Natural killer cell treated with Interleukin-12 subunit alpha and Interleukin-12 subunit beta and Interleukin-15 and Interleukin-18, amount 100 ng/mL, for 72 hours (primary cell): ENCODE results near the gene ACBD6. TPM values are rescaled to one million over a fixed set of nuclear protein-coding genes. Genes with fewer than 3 reads are reported as not detected.
"Not testable (repeated sequence)": the region's sequence is repeated elsewhere in the genome, so short reads cannot be mapped to it uniquely, and the experiment has no call there.

Experiments
- ATAC-seq, 2 donors: fragments of 150-1000 bp; cut with Tn5 transposase in 1 of 2; sonication (Bioruptor Pico), chemical (Tn5 transposase) in 1 of 2; 2 replicates each; pipeline ENCODE4 v1.10.0; 2021
- DNase-seq: peaks from one replicate; pipeline ENCODE4 v3.0.0; 2022; ENCODE audit warnings: low spot score
- H3K27ac Mint-ChIP-seq, 2 donors: 1 replicate in 1 of 2; 2 replicates in 1 of 2; pipeline ENCODE4 v1.8.0; 2022; ENCODE audit warnings: mixed read lengths in 2 of 2, mild to moderate bottlenecking in 1 of 2, moderate library complexity in 1 of 2
- H3K27me3 Mint-ChIP-seq, 2 donors: 1 replicate in 1 of 2; 2 replicates in 1 of 2; pipeline ENCODE4 v1.8.0; 2022; ENCODE audit warnings: mixed read lengths in 2 of 2
- H3K36me3 Mint-ChIP-seq: one replicate; pipeline ENCODE4 v1.8.0; 2022; ENCODE audit warnings: mixed read lengths
- H3K4me1 Mint-ChIP-seq, 2 donors: 1 replicate in 1 of 2; 2 replicates in 1 of 2; pipeline ENCODE4 v1.8.0; 2022; ENCODE audit warnings: low read depth in 2 of 2, mixed read lengths in 2 of 2, mild to moderate bottlenecking in 1 of 2
- H3K4me3 Mint-ChIP-seq: one replicate; pipeline ENCODE4 v1.8.0; 2022; ENCODE audit warnings: mixed read lengths
- H3K9me3 Mint-ChIP-seq: 2 replicates; pipeline ENCODE4 v1.8.0; 2022; ENCODE audit warnings: mixed read lengths
- total RNA-seq, 2 donors: library from RNA; stranded (reverse); gene quantifications; one replicate each; pipeline ENCODE4 v1.2.3, GENCODE V29; 2022

Gene ACBD6
- total RNA-seq, 2 donors from 2014 or later, result 32.0 to 53.7 TPM

GRCh38 chr1:180444522-180444921 lies 57.9 kb downstream of the ACBD6 start:
- ATAC-seq, result no peak
- Mint-ChIP-seq H3K4me3 (no peak overlapping the region), H3K9me3 (no peaks in the 10 kb centered on the region), H3K36me3 (peaks cover 4% of the 10 kb centered on the region), H3K4me1 (peaks cover 0 to 3% of the 10 kb centered on the region in 2 donors), H3K27me3 (no peaks in the 10 kb centered on the region), H3K27ac (no peak overlapping the region)
- DNase-seq, result no peak

GRCh38 chr1:180440335-180440734 lies 62.0 kb downstream of the ACBD6 start:
- no peak for ATAC-seq
- Mint-ChIP-seq H3K4me3 (no peak overlapping the region), H3K27me3 (no peaks in the 10 kb centered on the region), H3K4me1 (no peaks in the 10 kb centered on the region), H3K36me3 (peaks cover 4% of the 10 kb centered on the region), H3K27ac (no peak overlapping the region), H3K9me3 (no peaks in the 10 kb centered on the region)
- DNase-seq, result no peak

GRCh38 chr1:180435566-180435965 lies 66.8 kb downstream of the ACBD6 start:
- Mint-ChIP-seq H3K36me3 (no peaks in the 10 kb centered on the region), H3K4me3 (no peak overlapping the region), H3K9me3 (no peaks in the 10 kb centered on the region), H3K4me1 (peaks cover 6 to 20% of the 10 kb centered on the region in 2 donors), H3K27ac (no peak overlapping the region), H3K27me3 (no peaks in the 10 kb centered on the region)
- DNase-seq (no peak), ATAC-seq (no peak)

- no peak for DNase-seq
- Mint-ChIP-seq H3K27ac (no peak overlapping the region), H3K36me3 (no peaks in the 10 kb centered on the region), H3K4me1 (peaks cover 11 to 24% of the 10 kb centered on the region in 2 donors), H3K27me3 (no peaks in the 10 kb centered on the region), H3K4me3 (no peak overlapping the region), H3K9me3 (no peaks in the 10 kb centered on the region)
- ATAC-seq, result no peak
These were observed 68.5 kb downstream of the ACBD6 start for GRCh38 chr1:180433873-180434272.

GRCh38 chr1:180431683-180432082 lies 70.7 kb downstream of the ACBD6 start:
- Mint-ChIP-seq H3K36me3 (no peaks in the 10 kb centered on the region), H3K9me3 (no peaks in the 10 kb centered on the region), H3K27me3 (no peaks in the 10 kb centered on the region), H3K27ac (no peak overlapping the region), H3K4me3 (no peak overlapping the region), H3K4me1 (peaks cover 19 to 28% of the 10 kb centered on the region in 2 donors)
- no peak for ATAC-seq
- DNase-seq, result no peak

- ATAC-seq, result peak; percentile 62 to 79
- H3K9me3 Mint-ChIP-seq, result no peaks in the 10 kb centered on the region
- H3K27ac Mint-ChIP-seq, result peak overlapping the region; percentile 9 to 23
- H3K36me3 Mint-ChIP-seq, result no peaks in the 10 kb centered on the region
- DNase-seq, result no peak
- peaks cover 27 to 32% of the 10 kb centered on the region in 2 donors for H3K4me1 Mint-ChIP-seq
- H3K27me3 Mint-ChIP-seq, result no peaks in the 10 kb centered on the region
- peak overlapping the region; percentile 14 for H3K4me3 Mint-ChIP-seq
These were observed 73.3 kb downstream of the ACBD6 start for GRCh38 chr1:180428782-180429695.

- no peak for ATAC-seq
These were observed 76.4 kb downstream of the ACBD6 start for GRCh38 chr1:180425952-180426351.

GRCh38 chr1:180424848-180425457 lies 77.4 kb downstream of the ACBD6 start:
- no peak overlapping the region for H3K27ac Mint-ChIP-seq
- DNase-seq (no peak), ATAC-seq (no peak)
- peaks cover 11% of the 10 kb centered on the region for H3K36me3 Mint-ChIP-seq
- no peaks in the 10 kb centered on the region for H3K9me3 Mint-ChIP-seq
- no peaks in the 10 kb centered on the region for H3K27me3 Mint-ChIP-seq
- no peak overlapping the region for H3K4me3 Mint-ChIP-seq
- peaks cover 22 to 27% of the 10 kb centered on the region in 2 donors for H3K4me1 Mint-ChIP-seq

More at GRCh38 chr1:180425952-180426351, 76.4 kb downstream of the ACBD6 start:
- Mint-ChIP-seq H3K36me3 (peaks cover 11% of the 10 kb centered on the region), H3K4me1 (peaks cover 19 to 23% of the 10 kb centered on the region in 2 donors), H3K27me3 (no peaks in the 10 kb centered on the region), H3K4me3 (no peak overlapping the region), H3K9me3 (no peaks in the 10 kb centered on the region), H3K27ac (no peak overlapping the region)
- no peak for DNase-seq

- H3K9me3 Mint-ChIP-seq, result no peaks in the 10 kb centered on the region
- DNase-seq (no peak), ATAC-seq (no peak)
- no peak overlapping the region for H3K27ac Mint-ChIP-seq
- peaks cover 13 to 14% of the 10 kb centered on the region in 2 donors for H3K4me1 Mint-ChIP-seq
- H3K27me3 Mint-ChIP-seq, result no peaks in the 10 kb centered on the region
- H3K36me3 Mint-ChIP-seq, result peaks cover 11% of the 10 kb centered on the region
- no peak overlapping the region for H3K4me3 Mint-ChIP-seq
These were observed 80.8 kb downstream of the ACBD6 start for GRCh38 chr1:180421614-180422013.

- Mint-ChIP-seq H3K4me1 (peaks cover 11 to 14% of the 10 kb centered on the region in 2 donors), H3K36me3 (peaks cover 16% of the 10 kb centered on the region)
- H3K27ac Mint-ChIP-seq, H3K27me3 Mint-ChIP-seq, DNase-seq, H3K4me3 Mint-ChIP-seq, H3K9me3 Mint-ChIP-seq, ATAC-seq: not testable (repeated sequence)
These were observed 81.2 kb downstream of the ACBD6 start for GRCh38 chr1:180421145-180421544.

- Mint-ChIP-seq H3K9me3 (peaks cover 4% of the 10 kb centered on the region), H3K27ac (no peak overlapping the region), H3K4me3 (no peak overlapping the region), H3K27me3 (no peaks in the 10 kb centered on the region), H3K4me1 (peaks cover 4 to 5% of the 10 kb centered on the region in 2 donors), H3K36me3 (peaks cover 7% of the 10 kb centered on the region)
- no peak for DNase-seq
- no peak for ATAC-seq
These were observed 86.3 kb downstream of the ACBD6 start for GRCh38 chr1:180415985-180416633.

GRCh38 chr1:180415236-180415848 lies 87.0 kb downstream of the ACBD6 start:
- Mint-ChIP-seq H3K36me3 (peaks cover 7% of the 10 kb centered on the region), H3K4me1 (no peaks in the 10 kb centered on the region), H3K9me3 (peaks cover 4% of the 10 kb centered on the region), H3K27ac (no peak overlapping the region), H3K4me3 (no peak overlapping the region), H3K27me3 (no peaks in the 10 kb centered on the region)
- DNase-seq (no peak), ATAC-seq (no peak)

GRCh38 chr1:180412583-180412982 lies 89.8 kb downstream of the ACBD6 start:
- Mint-ChIP-seq H3K4me1 (no peaks in the 10 kb centered on the region), H3K9me3 (peaks cover 4% of the 10 kb centered on the region), H3K36me3 (peaks cover 7% of the 10 kb centered on the region), H3K27ac (no peak overlapping the region), H3K27me3 (no peaks in the 10 kb centered on the region), H3K4me3 (no peak overlapping the region)
- ATAC-seq (no peak), DNase-seq (no peak)
